ENCODE measurements around the gene SPRR3. TPM values are rescaled to one million over a fixed set of nuclear protein-coding genes. Genes with fewer than 3 reads are reported as not detected.

SPRR3 gene
- total RNA-seq, 1 experiment from 2014 or later, result not detected

GRCh38 chr1:152993186-152993585 lies 8.4 kb upstream of the SPRR3 start:
- no peak for TF ChIP-seq CTCF (IDR thresholded peaks at IDR 0.05; ENCODE audit: unreplicated experiment)
- BruUV-seq (replicated peaks), result no TSS peak
- Mint-ChIP-seq H3K27me3 (ENCODE audit: insufficient read depth, unreplicated experiment) (no peaks in the 10 kb centered on the region), H3K4me1 (ENCODE audit: insufficient read depth, unreplicated experiment) (no peaks in the 10 kb centered on the region), H3K9me3 (ENCODE audit: unreplicated experiment) (peaks cover 8% of the 10 kb centered on the region), H3K4me3 (ENCODE audit: unreplicated experiment) (no peak overlapping the region), H3K36me3 (ENCODE audit: insufficient read depth, unreplicated experiment) (no peaks in the 10 kb centered on the region), H3K27ac (ENCODE audit: low read depth, unreplicated experiment) (no peak overlapping the region)
- intact Hi-C loops (cut with micrococcal nuclease), result no loop called here
- ChIA-PET CTCF (no interaction called here), POLR2A (no interaction called here)
- no peak for DNase-seq (ENCODE audit: unreplicated experiment)

- TF ChIP-seq CTCF (IDR thresholded peaks at IDR 0.05; ENCODE audit: unreplicated experiment), result no peak
- Mint-ChIP-seq H3K27me3 (ENCODE audit: insufficient read depth, unreplicated experiment) (no peaks in the 10 kb centered on the region), H3K36me3 (ENCODE audit: insufficient read depth, unreplicated experiment) (no peaks in the 10 kb centered on the region), H3K4me3 (ENCODE audit: unreplicated experiment) (no peak overlapping the region), H3K27ac (ENCODE audit: low read depth, unreplicated experiment) (no peak overlapping the region), H3K4me1 (ENCODE audit: insufficient read depth, unreplicated experiment) (peaks cover 16% of the 10 kb centered on the region), H3K9me3 (ENCODE audit: unreplicated experiment) (peaks cover 8% of the 10 kb centered on the region)
- intact Hi-C loops (cut with micrococcal nuclease), result no loop called here
- CTCF ChIA-PET, result interaction anchor here (1.5 kb wide), 1 partner anchor 124 kb away, joined by 4 read pairs; no protein-coding TSS in a partner anchor
- no TSS peak for BruUV-seq (replicated peaks)
- no peak for DNase-seq (ENCODE audit: unreplicated experiment)
- POLR2A ChIA-PET, result interaction anchor here (1.0 kb wide), 1 partner anchor 63 kb away, joined by 3 read pairs; no protein-coding TSS in a partner anchor
These were observed 5.7 kb upstream of the SPRR3 start for GRCh38 chr1:152995842-152996241.

- Mint-ChIP-seq H3K4me1 (ENCODE audit: insufficient read depth, unreplicated experiment) (peaks cover 16% of the 10 kb centered on the region), H3K27me3 (ENCODE audit: insufficient read depth, unreplicated experiment) (no peaks in the 10 kb centered on the region), H3K4me3 (ENCODE audit: unreplicated experiment) (no peak overlapping the region), H3K36me3 (ENCODE audit: insufficient read depth, unreplicated experiment) (no peaks in the 10 kb centered on the region), H3K9me3 (ENCODE audit: unreplicated experiment) (peaks cover 8% of the 10 kb centered on the region), H3K27ac (ENCODE audit: low read depth, unreplicated experiment) (no peak overlapping the region)
- BruUV-seq (replicated peaks), result no TSS peak
- POLR2A ChIA-PET, result interaction anchor here (1.0 to 1.6 kb wide), 2 partner anchors 13 to 64 kb away, joined by 3 to 4 read pairs; no protein-coding TSS in a partner anchor
- no peak for TF ChIP-seq CTCF (IDR thresholded peaks at IDR 0.05; ENCODE audit: unreplicated experiment)
- no peak for DNase-seq (ENCODE audit: unreplicated experiment)
- intact Hi-C loops (cut with micrococcal nuclease), result no loop called here
- CTCF ChIA-PET, result interaction anchor here (0.7 to 1.5 kb wide), 2 partner anchors 125 to 183 kb away, joined by 4 read pairs; no protein-coding TSS in a partner anchor
These were observed 4.7 kb upstream of the SPRR3 start for GRCh38 chr1:152996633-152997400.

- Mint-ChIP-seq H3K9me3 (ENCODE audit: unreplicated experiment) (peaks cover 8% of the 10 kb centered on the region), H3K36me3 (ENCODE audit: insufficient read depth, unreplicated experiment) (no peaks in the 10 kb centered on the region), H3K27ac (ENCODE audit: low read depth, unreplicated experiment) (no peak overlapping the region), H3K27me3 (ENCODE audit: insufficient read depth, unreplicated experiment) (no peaks in the 10 kb centered on the region), H3K4me1 (ENCODE audit: insufficient read depth, unreplicated experiment) (peaks cover 16% of the 10 kb centered on the region), H3K4me3 (ENCODE audit: unreplicated experiment) (no peak overlapping the region)
- ChIA-PET POLR2A (interaction anchor here (1.6 kb wide), 1 partner anchor 12 kb away, joined by 4 read pairs; no protein-coding TSS in a partner anchor), CTCF (interaction anchor here (0.5 kb wide), 1 partner anchor 638 kb away, joined by 4 read pairs; no protein-coding TSS in a partner anchor)
- no peak for DNase-seq (ENCODE audit: unreplicated experiment)
- no peak for TF ChIP-seq CTCF (IDR thresholded peaks at IDR 0.05; ENCODE audit: unreplicated experiment)
- BruUV-seq (replicated peaks), result no TSS peak
- intact Hi-C loops (cut with micrococcal nuclease), result no loop called here
These were observed 3.6 kb upstream of the SPRR3 start for GRCh38 chr1:152997901-152998300.

All from MCF 10A (cell line).